Measurements from ENCODE around the gene CD99. TPM values are rescaled to one million over a fixed set of nuclear protein-coding genes. Genes with fewer than 3 reads are reported as not detected.

CD99 gene
- total RNA-seq, 2 donors from 2014 or later: 490 to 527 TPM

DNA sequence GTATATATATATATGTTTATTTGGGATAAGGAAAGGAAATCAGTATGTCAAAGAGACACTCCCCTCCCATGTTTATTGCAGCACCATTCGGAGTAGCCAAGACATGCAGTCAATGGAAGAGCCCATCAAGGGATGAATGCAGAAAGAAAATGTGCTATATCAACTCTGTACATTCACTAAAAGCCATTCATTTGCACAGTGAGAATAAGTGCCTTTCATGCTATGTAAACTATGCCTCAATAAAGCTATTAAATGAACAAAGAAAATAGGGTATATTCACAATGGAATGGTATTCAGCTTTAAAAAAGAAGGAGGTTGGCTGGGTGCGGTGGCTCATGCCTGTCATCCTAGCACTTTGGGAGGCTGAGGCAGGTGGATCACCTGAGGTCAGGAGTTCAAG is 20.3 kb downstream of the CD99 start:
- ATAC-seq (ENCODE audit: insufficient number of reproducible peaks, low FRiP score, low read depth) (no peak), DNase-seq (ENCODE audit: low spot score) (no peak)
- Histone ChIP-seq H3K9me3 (no peaks in the 10 kb centered on the region), H3K36me3 (peaks cover 14% of the 10 kb centered on the region), H3K27me3 (replicated peaks; ENCODE audit: insufficient read depth) (no peaks in the 10 kb centered on the region), H3K4me3 (no peak overlapping the region), H3K27ac (no peak overlapping the region), H3K4me1 (ENCODE audit: control insufficient read depth in 1 of 2, low read depth in 2 of 2) (peaks cover 26 to 47% of the 10 kb centered on the region in 2 donors)
- TF ChIP-seq, protein P1, sequence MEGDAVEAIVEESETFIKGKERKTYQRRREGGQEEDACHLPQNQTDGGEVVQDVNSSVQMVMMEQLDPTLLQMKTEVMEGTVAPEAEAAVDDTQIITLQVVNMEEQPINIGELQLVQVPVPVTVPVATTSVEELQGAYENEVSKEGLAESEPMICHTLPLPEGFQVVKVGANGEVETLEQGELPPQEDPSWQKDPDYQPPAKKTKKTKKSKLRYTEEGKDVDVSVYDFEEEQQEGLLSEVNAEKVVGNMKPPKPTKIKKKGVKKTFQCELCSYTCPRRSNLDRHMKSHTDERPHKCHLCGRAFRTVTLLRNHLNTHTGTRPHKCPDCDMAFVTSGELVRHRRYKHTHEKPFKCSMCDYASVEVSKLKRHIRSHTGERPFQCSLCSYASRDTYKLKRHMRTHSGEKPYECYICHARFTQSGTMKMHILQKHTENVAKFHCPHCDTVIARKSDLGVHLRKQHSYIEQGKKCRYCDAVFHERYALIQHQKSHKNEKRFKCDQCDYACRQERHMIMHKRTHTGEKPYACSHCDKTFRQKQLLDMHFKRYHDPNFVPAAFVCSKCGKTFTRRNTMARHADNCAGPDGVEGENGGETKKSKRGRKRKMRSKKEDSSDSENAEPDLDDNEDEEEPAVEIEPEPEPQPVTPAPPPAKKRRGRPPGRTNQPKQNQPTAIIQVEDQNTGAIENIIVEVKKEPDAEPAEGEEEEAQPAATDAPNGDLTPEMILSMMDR (IDR thresholded peaks at IDR 0.05): no peak

DNA sequence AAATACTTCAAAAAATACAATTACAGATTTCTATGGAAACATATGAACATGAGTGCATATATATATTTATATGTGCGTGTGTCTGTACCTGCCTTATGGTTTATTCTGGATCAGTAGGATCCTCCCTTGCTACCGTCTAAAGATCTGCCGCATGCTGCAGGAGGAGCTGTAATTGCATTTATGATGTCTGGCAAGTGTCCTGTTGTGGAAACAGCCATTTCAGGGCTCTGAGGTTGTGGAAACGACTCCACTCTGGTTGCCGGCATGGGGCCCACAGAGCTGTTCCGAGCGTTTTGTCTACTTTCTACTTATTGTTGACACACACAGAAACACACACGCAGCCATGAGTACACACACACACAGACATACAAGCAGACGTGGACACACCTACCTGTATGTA is 21.3 kb downstream of the CD99 start:
- Histone ChIP-seq H3K9me3 (no peaks in the 10 kb centered on the region), H3K27ac (no peak overlapping the region), H3K27me3 (replicated peaks; ENCODE audit: insufficient read depth) (no peaks in the 10 kb centered on the region), H3K4me1 (ENCODE audit: control insufficient read depth in 1 of 2, low read depth in 2 of 2) (peaks cover 23 to 37% of the 10 kb centered on the region in 2 donors), H3K4me3 (no peak overlapping the region), H3K36me3 (peaks cover 21% of the 10 kb centered on the region)
- no peak for DNase-seq (ENCODE audit: low spot score)
- ATAC-seq (ENCODE audit: insufficient number of reproducible peaks, low FRiP score, low read depth): no peak
- TF ChIP-seq, protein P1 (IDR thresholded peaks at IDR 0.05): no peak

DNA sequence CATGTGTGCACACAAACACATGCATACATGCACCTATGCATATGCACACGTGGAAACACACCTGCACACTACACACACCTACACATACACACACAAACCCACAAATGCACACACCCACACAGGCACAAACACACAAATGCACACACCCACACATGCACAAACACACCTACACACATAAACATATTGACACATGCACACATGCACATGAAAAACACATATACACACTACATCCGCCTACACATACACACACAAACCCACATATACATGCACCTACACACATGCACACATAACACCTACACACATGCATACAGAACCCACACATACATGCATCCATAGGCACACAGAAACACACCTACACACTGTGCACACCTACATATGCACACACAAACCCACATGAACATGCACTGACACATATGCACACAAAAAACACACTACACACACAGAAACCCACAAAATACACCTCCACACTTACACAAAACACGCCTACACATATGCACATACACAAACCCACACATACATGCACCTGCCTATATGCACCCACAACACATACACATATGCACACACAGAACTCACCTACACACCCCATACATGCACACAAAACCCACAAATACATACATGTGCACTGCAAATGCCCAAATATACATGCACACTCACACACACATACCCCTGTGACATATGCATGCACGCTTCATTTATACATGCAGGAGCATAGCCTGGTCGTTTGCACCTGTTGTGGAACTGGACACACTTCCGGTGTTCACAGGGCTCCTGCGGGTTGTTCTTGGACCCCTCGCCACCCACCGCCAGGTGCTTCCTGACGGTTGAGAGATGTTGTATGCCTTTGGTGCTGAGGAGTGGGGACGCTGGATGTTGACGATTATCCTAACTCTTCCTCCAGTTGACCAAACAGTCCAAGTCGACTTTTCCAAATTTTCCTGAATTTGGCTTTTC is 22.1 kb downstream of the CD99 start:
- ATAC-seq (ENCODE audit: insufficient number of reproducible peaks, low FRiP score, low read depth) (no peak), DNase-seq (ENCODE audit: low spot score) (no peak)
- TF ChIP-seq, protein P1 (IDR thresholded peaks at IDR 0.05): no peak
- Histone ChIP-seq H3K27me3 (replicated peaks; ENCODE audit: insufficient read depth) (no peaks in the 10 kb centered on the region), H3K4me3 (no peak overlapping the region), H3K4me1 (ENCODE audit: control insufficient read depth in 1 of 2, low read depth in 2 of 2) (peaks cover 16 to 30% of the 10 kb centered on the region in 2 donors), H3K36me3 (peaks cover 28% of the 10 kb centered on the region), H3K9me3 (no peaks in the 10 kb centered on the region), H3K27ac (no peak overlapping the region)

DNA sequence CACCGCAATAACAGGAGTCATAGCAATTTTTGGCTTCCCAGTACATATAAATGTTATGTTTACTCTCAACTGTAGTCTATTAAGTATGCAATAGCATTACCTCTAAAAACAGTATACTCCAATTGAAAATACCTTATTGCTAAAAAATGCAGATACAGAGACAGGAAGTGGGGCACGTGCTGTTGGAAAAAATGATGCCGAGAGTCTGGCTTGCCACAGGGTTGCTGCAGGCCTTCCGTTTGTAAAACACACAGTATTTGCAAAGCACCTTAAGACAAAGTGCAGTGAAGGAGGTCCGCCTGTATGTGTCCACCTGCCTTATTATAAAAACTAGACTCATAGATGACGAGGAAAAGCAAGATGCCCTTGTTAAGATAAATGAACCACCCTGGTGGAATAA is 23.5 kb downstream of the CD99 start:
- no peak overlapping the region for H3K27ac ChIP-seq
- peaks cover 11 to 19% of the 10 kb centered on the region in 2 donors for H3K4me1 ChIP-seq (ENCODE audit: control insufficient read depth in 1 of 2, low read depth in 2 of 2)
- no peak for DNase-seq (ENCODE audit: low spot score)
- TF ChIP-seq, protein P1 (IDR thresholded peaks at IDR 0.05): no peak
- H3K9me3 ChIP-seq: no peaks in the 10 kb centered on the region
- no peaks in the 10 kb centered on the region for H3K27me3 ChIP-seq (replicated peaks; ENCODE audit: insufficient read depth)
- no peak for ATAC-seq (ENCODE audit: insufficient number of reproducible peaks, low FRiP score, low read depth)
- H3K4me3 ChIP-seq: no peak overlapping the region
- H3K36me3 ChIP-seq: peaks cover 41% of the 10 kb centered on the region

DNA sequence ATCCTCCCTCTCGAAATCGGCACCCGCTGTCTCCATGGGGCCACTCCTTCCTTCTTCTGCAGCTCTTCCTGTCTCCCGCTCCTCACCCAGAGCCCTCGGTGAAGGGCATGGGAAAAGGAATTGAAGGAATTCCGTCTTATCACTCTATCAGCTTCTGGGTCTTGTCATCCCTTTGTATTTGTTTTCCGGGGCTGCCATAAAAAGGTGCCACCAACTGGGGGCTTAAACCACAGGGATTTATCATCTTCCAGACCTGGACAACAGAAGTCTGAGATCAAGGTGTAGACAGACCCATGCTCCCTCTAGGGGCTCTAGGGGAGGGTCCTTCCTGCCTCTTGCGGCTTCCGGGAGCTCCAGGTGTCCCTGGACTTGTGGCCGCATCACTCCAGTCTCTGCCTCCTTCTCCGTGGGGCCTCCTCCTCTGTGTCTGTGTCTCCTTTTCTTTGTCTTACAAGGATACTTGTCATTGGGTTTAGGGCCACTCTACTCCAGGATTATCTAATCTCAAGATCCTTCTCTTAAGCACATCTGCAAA is 24.0 kb downstream of the CD99 start:
- H3K27me3 ChIP-seq (replicated peaks; ENCODE audit: insufficient read depth): no peaks in the 10 kb centered on the region
- ATAC-seq (ENCODE audit: insufficient number of reproducible peaks, low FRiP score, low read depth) (no peak), DNase-seq (ENCODE audit: low spot score) (no peak)
- no peaks in the 10 kb centered on the region for H3K9me3 ChIP-seq
- H3K4me3 ChIP-seq: no peak overlapping the region
- H3K36me3 ChIP-seq: peaks cover 46% of the 10 kb centered on the region
- no peak overlapping the region for H3K27ac ChIP-seq
- peaks cover 7 to 13% of the 10 kb centered on the region in 2 donors for H3K4me1 ChIP-seq (ENCODE audit: control insufficient read depth in 1 of 2, low read depth in 2 of 2)
- TF ChIP-seq, protein P1 (IDR thresholded peaks at IDR 0.05): no peak
